AG20443 (cell line): ENCODE results near the gene RCOR3.
"Not testable (repeated sequence)": the region's sequence is repeated elsewhere in the genome, so short reads cannot be mapped to it uniquely, and the experiment has no call there.

Source experiments
- DNase-seq: peaks from one replicate; pipeline ENCODE4 v3.0.0; 2012; ENCODE audit warnings: low spot score, mixed read lengths

RCOR3 gene

DNA sequence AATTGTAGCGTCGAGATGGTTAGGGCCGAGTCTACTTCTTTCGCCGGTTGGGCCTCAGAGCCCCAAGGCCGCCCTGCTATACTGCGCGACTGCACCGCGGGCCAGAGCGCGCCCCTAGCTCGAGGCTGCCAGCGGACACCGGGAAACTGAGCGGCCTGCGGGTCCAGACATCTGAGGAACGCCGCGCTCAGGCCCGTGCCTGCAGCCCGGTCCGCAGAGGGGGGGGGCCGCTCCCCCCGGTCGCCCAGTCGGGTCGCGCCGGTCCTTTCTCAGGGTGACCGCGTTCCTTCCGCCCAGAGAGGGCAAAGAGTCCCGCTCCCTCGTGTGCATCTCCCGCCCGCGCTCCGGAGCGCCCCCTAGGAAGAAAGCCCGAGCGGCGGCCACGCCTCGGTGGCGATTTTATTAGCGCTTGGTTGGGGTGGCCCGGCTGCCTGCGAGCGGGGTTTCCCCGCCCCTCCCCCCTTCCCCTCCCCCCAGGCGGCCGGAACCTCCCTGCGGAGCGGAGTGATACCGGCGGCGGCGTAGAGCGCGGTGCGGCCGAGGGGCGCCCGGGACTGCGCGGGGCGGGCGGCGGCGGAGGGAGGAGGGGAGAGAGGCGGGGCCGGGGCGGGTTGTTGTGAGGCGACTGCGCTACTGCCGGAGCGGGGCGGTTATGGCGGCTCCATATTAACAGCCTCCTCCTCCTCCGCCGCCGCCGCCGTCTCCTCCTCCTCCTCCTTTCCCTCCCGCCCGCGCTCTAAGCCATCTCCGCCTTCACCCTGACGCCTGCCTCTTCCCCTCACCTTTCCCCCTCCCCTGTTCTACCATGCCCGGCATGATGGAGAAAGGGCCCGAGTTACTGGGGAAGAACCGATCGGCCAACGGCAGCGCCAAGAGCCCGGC, at the start of gene RCOR3:
TSS of gene RCOR3 (plus strand) at position 611 of the 882 bp plus-strand sequence. CDS start at position 806, 195 bp downstream.
- peak; percentile 95 for DNase-seq

- DNase-seq: no peak
These were observed 49.1 kb upstream of the RCOR3 start for GRCh38 chr1:211210052-211210451.

DNA sequence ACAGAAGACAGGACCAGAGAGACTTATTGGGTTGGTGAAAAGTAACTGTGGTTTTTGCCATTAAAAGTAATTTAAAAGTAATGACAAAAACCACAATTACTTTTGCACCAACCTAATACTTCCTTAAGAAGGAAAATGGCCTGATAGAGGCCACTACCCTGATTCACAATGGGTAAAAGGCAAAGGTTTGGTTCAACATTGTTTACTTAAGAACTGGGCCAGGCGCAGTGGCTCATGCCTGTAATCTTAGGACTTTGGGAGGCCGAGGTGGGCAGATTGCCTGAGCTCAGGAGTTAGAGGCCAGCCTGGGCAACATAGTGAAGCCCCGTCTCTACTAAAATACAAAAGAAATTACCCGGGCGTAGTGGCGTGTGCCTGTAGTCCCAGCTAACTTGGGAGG, 48.2 kb upstream of the RCOR3 start:
- no peak for DNase-seq

DNA sequence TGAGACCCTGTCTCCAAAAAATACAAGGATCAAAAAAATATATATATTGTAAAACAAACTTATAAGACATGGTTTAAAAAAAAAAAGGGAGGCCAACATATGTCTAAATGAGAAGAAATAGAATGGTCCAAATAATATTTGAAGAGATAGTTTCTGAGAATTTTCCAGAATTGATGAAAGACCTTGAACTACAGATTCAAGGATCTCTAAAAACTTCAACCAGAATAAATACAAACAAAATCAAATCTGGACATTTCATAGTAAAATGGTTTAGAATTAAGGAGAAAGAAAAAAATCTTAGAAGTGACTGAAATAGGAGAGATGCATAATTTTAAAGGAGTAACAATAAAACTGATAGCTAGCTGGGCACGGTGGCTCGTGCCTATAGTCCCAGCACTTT, 45.5 kb upstream of the RCOR3 start:
- DNase-seq: no peak

DNA sequence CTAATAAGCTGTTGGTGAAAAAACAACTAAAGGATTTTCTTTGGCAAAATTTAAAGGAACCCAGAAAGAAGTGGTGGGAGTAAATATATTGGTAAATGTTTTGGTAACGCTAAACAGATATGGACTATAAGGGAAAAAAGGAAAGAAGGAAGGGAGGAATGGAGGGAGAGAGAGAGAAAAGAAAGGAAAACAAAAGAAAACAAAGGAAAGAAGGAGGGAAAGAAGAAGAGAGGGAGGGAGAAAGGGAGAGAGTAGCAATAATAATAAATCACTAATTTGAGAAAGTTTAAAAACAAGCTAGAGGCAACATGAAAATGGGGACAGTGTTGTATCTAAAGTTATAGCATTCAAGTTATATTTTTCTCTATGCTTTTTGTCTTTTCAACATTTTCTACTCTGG, 43.6 kb upstream of the RCOR3 start:
- DNase-seq: no peak

DNA sequence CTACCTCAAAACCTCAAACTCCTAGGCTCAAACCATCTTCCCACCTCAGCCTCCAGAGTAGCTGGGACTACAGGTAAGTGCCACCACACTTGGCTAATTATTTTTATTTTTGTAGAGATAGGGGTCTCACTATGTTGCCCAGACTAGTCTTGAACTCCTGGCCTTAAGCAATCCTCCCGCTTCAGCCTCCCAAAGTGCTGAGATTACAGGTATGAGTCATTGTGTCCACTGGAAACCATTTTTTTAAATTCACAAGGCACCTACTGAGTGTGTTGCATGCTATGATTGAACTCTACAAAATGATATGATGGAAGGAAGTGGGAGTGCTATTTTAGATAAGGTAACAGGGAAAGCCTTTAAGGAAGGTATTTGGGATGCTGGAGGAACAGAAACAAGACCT, 41.8 kb upstream of the RCOR3 start:
- no peak for DNase-seq

DNA sequence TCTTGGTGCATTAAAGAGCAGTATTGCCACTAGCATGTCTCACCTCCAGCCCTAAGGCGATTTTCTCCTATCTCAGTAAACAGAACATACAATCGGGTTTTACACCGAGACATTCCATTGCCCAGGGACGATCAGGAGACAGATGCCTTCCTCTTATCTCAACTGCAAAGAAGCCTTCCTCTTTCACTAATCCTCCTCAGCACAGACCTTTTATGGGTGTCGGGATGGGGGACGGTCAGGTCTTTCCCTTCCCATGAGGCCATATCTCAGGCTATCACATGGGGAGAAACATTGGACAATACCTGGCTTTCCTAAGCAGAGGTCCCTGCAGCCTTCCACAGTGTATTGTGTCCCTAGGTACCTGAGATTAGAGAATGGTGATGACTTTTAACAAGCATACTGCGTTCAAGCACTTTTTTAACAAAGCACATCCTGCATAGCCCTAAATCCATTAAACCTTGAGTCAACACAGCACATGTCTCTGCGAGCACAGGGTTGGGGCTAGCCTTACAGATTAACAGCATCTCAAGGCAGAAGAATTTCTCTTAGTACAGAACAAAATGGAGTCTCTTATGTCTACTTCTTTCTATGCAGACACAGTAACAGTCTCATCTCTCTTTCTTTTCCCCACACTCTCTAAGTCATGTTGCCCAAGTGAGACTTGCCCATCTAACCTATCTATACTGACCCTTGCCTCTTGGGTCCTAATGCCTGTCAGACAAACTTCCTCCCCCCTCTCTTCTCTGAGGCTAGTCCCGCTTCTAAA, 36.5 kb upstream of the RCOR3 start:
- not testable (repeated sequence) for DNase-seq

GRCh38 chr1:211228573-211229364, 30.4 kb upstream of the RCOR3 start:
- DNase-seq: not testable (repeated sequence)

DNA sequence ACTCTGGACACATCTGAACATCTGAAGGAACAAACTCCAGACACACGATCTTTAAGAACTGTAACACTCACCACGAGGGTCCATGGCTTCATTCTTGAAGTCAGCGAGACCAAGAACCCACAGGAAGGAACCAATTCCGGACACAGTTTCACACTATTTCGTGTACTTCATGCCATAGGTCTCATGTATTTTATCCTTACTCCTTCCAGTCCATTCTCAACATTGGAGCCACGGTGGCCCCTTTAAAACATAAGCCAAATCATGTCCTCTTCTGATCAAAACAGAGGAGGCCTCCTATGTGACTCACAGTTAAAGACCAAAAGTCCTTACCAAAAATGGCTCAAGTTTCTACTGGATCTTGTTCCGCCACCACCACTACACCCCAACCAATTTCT, 29.8 kb upstream of the RCOR3 start:
- no peak for DNase-seq

DNA sequence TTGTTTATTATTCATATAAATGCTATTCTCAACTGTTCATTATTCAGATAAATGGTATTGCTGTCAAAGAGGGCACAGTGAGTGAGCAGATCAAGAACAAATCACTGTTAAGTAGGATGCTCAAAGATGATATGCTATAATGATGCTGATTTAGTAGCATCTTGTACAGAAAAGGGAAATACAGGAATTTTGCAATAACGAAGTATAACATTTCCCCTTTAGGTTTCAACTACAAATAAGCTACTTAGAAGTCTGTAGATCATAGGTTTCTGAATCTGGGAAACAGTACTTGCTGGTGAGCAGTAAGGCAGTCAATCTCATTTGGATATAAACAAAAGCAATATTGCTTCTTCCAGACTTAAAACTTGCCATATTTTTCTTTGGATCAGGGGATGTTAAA, 27.3 kb upstream of the RCOR3 start:
- DNase-seq: no peak

- peak; percentile 13 for DNase-seq
These were observed 22.4 kb upstream of the RCOR3 start for GRCh38 chr1:211236633-211237320.

GRCh38 chr1:211237579-211237978, 21.6 kb upstream of the RCOR3 start:
- DNase-seq: no peak

DNA sequence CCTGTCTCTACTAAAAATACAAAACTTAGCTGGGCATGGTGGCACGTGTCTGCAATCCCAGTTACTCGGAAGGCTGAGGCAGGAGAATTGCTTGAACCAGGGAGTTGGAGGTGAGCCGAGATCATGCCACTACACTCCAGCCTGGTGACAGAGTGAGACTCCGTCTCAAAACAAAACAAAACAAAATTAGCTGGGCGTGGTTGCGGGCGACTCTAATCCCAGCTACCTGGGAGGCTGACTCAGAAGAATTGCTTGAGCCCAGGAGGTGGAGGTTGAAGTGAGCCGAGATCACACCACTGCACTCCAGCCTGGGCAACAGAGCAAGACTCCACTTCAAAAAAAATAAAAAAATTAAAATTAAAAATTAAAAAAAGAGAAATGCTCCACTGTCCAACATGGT, 18.6 kb upstream of the RCOR3 start:
- not testable (repeated sequence) for DNase-seq

DNA sequence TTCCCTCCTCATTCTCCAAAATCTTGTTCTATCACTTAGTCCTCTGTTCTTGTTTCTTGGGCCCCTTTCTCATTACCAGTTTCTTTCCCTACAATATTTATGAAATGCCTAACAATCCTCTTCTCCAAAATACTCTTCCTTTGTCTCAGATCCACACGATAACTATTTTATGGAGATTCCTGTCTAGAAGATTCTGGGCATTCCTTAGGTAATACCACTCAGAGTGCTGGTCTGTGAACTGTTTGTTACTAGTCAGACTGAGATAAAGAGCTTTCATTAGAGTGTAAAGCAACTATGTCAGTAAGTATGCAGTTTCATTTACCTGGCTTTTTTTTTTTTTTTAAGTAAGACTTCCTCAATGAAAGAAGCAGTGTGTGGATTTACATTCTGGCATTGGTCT, 18.1 kb upstream of the RCOR3 start:
- DNase-seq: no peak

DNA sequence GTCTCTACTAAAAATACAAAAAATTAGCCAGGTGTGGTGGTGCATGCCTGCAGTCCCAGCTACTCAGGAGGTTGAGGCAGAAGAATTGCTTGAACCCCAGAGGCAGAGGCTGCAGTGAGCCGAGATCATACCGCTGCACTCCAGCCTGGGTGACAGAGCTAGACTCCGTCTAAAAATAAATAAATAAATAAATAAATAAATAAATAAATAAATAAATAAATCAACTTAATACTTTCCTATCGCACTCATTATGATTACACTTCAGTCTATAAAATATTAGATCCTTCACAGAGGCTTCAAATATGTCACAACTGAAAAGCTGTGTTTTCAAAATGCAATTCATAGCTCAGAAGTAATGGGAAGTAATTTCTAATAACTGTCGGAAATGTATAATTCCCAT, 15.5 kb upstream of the RCOR3 start:
- not testable (repeated sequence) for DNase-seq

DNA sequence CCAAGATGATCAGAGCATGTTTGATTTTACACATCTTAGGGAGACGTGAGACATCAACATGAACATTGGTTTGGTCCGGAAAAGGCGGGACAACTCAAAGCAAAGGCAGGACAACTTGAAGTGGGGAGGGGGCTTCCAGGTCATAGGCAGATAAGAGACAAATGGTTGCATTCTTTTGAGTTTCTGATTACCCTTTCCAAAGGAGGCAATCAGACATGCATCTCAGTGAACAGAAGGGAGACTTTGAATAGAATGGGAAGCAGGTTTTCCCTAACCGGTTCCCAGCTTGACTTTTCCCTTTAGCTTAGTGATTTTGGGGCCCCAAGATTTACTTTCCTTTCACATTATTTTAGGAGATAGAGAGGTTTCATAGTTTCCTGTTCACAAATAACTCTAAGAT, 12.6 kb upstream of the RCOR3 start:
- not testable (repeated sequence) for DNase-seq

- DNase-seq: no peak
These were observed 11.2 kb upstream of the RCOR3 start for GRCh38 chr1:211247921-211248320.

DNA sequence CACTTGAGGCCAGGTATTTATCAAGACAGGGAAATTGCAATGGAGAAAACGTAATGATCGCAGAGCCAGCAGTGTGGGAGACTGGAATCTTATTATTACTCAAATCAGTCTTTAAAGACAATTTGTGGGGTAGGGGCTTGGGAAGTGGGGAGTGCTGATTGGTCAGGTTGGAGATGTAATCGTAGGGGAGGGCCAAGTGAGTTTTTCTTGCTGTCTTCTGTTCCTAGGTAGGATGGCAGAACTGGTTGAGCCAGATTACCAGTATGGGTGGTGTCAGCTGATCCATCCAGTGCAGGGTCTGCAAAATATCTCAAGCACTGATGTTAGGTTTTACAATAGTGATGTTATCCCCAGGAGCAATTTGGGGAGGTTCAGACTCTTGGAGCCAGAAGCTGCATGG, 9.6 kb upstream of the RCOR3 start:
- not testable (repeated sequence) for DNase-seq

DNA sequence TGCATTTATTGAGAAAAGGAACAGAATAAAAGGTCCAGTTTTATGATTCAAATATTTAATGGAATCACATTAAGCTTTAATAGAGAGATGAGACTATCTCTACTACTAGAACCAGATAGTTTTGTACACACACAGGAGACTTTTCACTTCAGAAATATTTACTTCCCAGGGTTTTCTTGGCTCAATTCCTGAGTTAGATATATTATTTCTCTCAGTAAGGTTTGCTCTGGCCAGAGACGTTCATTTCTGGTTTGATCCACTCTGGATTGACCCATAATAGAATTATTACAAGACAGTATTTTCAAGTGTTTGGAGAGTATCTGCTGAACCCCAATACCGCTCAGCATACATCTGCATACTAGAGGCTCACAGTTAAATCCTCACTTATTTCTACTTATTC, 1.3 kb upstream of the RCOR3 start:
- DNase-seq: no peak

GRCh38 chr1:211258310-211258755, 833 bp upstream of the RCOR3 start:
- DNase-seq: peak; percentile 81

DNA sequence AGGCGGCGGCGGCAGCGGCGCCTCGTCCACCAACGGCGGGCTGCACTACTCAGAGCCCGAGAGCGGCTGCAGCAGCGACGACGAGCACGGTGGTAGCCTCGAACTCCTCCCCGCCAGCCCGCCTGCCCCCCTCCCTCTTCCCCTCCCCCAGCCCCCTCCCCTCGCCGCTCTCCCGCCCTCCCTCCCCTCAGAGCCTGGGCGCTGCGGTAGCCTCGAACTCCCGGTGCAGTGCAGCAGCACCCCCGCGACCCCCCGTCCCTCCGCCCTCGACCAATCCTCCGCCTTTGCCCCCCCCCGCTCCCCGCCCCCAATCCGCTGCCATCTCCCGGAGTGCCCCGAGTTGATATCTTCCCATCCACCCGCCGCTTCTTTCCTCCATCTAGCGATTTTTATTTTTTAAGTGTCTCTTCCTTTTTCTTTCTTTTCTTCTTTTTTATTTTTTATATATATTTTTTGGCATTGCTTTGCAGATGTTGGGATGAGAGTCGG, 516 bp downstream of the RCOR3 start:
- peak; percentile 67 for DNase-seq
